ENCODE measurements around the gene BIVM.

DNA sequence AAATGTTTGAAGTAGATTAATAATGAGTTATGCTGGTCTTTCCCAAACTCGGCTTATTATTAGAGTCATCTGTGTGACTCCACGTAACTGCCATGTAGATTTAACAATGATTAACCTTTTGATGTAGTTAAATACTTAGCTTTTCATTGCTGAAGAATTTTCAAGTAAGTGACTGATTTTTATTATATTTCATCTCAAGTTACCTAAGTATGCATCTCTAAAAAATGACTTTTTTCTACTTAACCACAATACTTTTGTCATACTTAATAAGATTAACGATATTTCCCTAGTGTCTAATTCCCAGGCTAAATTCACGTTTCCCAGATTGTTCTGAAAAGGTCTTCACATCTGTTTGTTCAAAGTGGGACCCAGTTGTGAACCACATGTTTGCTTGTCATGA is 17.8 kb downstream of the BIVM start:
- TF ChIP-seq, protein P1, sequence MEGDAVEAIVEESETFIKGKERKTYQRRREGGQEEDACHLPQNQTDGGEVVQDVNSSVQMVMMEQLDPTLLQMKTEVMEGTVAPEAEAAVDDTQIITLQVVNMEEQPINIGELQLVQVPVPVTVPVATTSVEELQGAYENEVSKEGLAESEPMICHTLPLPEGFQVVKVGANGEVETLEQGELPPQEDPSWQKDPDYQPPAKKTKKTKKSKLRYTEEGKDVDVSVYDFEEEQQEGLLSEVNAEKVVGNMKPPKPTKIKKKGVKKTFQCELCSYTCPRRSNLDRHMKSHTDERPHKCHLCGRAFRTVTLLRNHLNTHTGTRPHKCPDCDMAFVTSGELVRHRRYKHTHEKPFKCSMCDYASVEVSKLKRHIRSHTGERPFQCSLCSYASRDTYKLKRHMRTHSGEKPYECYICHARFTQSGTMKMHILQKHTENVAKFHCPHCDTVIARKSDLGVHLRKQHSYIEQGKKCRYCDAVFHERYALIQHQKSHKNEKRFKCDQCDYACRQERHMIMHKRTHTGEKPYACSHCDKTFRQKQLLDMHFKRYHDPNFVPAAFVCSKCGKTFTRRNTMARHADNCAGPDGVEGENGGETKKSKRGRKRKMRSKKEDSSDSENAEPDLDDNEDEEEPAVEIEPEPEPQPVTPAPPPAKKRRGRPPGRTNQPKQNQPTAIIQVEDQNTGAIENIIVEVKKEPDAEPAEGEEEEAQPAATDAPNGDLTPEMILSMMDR (IDR thresholded peaks at IDR 0.05; ENCODE audit: insufficient read depth, low read depth, low read length): no peak
- no peak for TF ChIP-seq EZH2 (IDR thresholded peaks at IDR 0.05; ENCODE audit: insufficient read depth, low read length)
